DMS153 treated with DMSO at 0.1 percent for 48 hours (cell line): ENCODE measurements around the gene CPHXL.

Experiments used
- DNase-seq: peaks from one replicate; lab custom pipeline; 2025; ENCODE audit not compliant: unreplicated experiment; lab: John Stamatoyannopoulos, UW

CPHXL gene

DNA sequence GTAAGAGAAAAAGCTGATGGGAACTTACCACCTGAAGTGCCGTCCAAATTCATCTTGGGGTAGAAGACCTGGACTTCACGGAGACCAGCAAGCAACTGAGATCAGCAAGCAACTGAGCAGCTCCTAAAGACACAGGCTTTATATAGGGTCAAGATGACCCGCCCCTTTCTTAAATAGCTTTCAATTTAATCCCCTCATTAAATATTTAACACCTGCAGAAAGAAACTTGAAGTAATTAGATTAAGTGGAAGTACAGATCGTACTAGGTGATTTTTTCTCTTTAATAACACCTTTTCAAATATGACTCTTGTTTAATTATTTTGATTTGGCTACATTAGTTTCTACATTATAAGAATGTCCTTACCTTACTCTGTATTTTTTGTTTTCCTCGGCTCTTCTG is at the start of gene CPHXL:
TSS of gene CPHXL (minus strand) at position 101 of the 400 bp plus-strand sequence. CDS start at position 53, 48 bp downstream.
- DNase-seq: no peak

DNA sequence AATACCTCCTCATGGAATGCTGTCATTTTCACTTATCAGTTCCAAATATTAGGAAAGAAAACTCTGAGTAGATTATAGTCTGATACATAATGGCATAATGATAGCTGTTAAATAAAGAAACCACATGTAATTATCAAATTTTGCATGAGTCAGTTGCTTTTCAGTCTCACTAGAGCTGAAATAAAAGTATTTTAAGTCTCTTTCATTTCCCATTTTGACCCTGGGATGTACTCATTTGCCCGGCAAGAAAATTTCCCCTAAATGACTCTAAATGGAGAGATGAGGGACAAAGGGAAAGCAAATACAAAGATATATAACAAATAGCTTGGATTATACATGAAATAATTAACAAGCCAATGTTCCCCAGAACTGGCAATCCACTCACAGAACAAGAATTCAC is 47.9 kb upstream of the CPHXL start:
- DNase-seq: no peak

DNA sequence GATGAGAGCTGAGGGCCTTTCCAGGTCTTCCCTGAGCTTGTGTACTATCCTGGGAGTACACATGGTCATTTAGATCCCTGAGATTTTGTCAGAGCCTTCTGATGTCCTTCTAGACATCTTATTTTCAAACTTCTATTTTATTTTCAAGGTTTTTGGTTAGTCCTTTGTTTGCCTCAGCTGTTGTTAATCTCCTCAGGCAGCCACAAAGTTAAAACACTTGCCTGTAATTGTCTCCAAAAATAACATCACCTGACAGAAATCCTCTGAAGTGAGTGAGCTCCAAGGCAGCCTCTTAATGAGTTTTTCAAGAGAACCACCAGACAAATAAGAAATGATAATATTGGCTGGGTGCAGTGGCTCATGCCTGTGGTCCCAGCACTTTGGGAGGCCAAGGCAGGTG is 43.8 kb upstream of the CPHXL start:
- DNase-seq: no peak

- DNase-seq: peak; percentile 83
Observed at GRCh38 chr16:75764154-75764768, 38.0 kb upstream of the CPHXL start.

DNA sequence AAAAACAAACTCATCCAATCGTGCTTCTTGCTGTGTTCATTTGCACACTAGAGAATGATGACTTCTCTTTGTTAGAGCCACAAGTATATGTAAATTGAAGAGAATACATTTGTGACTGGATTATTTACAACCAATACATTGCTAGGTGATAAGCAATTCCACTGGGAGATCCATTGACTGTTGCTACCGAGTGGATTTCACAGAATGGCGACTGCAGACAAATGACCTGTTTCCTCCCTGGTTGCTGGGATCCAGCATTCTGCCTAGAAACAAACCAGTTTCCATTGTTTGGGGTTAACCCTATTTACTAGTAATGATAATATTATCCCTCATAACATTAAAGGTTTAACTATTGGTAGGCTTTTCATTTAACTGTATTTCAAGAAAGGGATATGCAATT is 36.9 kb upstream of the CPHXL start:
- no peak for DNase-seq

DNA sequence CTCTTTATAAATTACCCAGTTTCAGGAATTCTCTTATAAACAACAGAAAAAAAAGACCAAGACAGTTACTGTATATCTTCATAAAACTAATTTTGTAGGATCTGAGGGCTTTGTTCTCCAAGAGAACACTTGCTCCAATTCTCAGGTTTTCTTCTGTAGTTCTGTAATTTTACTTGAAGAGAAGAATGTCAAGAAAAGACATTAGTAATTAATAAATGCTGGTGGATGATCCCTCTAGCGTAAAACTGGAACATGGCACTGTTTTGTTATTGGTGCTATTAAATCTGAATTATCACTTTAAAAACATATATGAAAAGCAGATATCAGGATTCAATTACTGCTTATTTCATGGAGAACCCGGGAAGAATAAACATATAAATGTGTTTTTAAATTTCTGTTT is 36.5 kb upstream of the CPHXL start:
- DNase-seq: no peak

DNA sequence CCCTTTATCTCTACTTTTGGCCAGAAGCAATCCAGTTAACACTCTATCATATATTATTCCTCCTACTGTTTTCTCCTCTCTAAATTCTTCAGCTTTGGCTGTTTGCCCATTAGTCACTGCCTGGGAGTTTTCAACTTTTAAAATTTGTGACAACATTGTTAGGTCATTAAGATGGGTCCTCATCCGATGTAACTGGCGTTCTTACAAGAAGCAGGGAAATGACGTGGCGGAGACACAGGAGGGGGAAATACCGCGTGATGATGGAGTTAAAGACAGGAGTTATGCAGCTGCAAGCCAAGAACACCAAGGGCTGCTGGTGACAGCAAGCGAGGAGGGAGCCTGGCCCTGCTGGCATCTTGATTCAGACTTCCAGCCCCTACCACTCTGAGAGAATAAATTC is 34.8 kb upstream of the CPHXL start:
- no peak for DNase-seq

GRCh38 chr16:75760018-75760519 is 33.8 kb upstream of the CPHXL start:
- DNase-seq: no peak

GRCh38 chr16:75758215-75758614 is 31.9 kb upstream of the CPHXL start:
- DNase-seq: no peak

DNA sequence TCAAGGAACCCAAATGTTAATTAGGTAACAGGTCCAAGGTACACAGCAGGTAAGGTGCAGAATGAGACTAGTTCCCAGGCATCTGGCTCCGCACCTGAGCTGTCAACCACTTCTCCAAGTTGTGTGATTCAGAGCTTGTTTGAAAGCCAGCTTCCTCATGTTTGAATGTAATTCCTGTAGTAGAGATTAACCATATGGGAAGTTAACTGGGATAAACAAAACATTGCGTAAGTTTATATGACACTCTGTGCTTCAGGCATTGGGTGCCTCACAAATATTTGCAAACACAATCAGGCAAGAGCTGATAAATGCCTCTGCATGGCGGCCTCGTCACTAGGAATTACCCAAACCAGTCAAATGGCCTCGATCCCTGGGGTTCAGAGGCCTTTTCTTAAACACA is 27.9 kb upstream of the CPHXL start:
- no peak for DNase-seq

DNA sequence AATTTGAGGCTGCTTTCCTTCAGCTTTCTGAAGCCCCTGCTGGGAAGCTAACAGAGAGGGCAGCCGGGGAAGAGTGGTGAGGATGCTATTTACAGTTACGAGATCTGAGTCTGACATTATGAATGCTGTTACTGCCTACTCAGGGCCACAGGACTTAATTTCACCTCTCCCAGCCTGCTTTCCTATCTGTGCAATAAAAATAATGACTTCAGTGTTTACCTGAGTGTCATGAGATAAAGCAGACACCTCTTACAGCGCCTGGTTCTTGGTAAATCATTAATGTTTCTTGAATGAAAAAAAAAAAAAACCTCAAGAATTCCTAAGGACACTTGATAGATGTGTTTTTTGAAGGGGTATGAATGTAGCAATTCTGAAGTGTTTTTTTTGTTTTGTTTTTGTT is 24.2 kb upstream of the CPHXL start:
- DNase-seq: no peak

DNA sequence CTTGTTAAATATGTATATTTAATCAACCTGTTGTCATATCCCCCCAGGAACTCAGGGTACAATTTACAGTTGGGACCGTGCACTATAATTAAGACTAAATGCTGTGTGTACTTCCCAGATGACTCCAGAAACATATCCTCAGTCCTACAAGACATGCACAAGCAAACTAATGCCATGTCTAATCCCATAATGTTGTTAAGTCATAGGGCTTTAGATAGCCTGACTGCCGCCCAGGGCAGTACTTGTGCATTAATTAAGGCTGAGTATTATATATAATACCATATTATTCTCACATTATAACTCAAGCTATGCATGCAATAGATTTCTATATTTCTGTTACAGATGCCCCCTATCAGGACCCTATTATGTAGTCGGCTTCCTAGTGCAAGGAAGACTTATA is 20.1 kb upstream of the CPHXL start:
- no peak for DNase-seq

GRCh38 chr16:75745823-75746222 is 19.5 kb upstream of the CPHXL start:
- DNase-seq: no peak

DNA sequence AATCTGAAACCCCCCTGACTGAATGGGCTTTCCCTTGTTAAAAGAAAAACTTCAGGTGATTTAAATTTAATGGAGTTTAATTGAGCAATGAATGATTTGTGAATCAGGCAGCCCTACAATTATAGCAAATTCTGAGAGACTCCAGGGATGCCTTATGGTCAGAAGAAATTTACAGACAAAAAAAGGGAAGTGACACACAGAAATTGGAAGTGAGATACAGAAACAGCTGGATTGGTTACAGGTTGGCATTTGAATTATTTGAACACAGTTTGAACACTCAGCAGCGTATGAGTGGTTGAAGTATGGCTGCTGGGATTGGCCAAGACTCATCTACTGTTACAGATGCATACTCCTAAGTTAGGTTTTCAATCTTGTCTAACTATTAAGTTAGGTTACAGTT is 19.0 kb upstream of the CPHXL start:
- DNase-seq: no peak

GRCh38 chr16:75742424-75743047 is 16.2 kb upstream of the CPHXL start:
- DNase-seq: no peak

DNA sequence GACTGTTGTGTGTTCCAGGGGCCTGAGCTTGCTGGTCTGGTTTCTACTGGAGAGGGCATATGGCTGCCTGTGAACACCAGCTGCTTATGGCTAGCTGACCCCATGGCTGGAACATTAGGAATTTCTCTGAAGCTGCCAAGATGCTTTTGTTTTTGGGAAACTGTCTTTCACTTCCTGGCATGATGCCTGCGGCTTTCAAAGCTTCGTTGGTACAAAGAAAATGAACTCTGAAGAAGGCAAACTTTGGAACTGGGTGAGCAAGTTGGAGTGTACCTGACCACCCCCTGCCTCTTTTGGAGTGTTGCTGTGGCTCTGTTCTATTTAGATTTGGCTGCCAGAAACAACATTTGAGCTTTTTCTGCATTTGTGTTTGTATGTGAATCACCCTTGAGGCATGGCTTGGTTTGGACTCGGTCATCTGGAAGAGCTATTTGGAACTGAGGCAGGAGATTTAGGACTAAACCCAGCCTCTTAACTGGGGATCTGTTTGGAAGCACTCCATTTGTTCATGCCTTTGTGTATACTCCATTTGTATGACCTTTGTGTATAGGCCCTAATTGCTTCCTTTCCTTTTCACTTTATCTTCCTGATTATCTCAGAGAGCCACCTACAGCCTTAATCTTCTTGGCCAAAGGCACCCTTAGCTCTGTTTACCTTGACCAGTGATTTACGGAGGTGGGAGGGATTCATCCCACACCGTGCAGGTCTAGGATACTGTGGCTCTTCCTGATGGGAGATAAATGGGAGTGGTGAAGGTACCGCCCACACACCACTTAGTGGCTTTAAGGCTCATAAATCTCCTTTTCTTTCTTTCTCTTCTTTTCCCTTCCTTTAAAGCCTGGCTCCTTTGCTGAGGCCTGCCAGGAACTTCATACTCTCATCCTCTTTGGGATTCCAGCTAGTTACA is 7.3 kb upstream of the CPHXL start:
- peak; percentile 48 for DNase-seq

DNA sequence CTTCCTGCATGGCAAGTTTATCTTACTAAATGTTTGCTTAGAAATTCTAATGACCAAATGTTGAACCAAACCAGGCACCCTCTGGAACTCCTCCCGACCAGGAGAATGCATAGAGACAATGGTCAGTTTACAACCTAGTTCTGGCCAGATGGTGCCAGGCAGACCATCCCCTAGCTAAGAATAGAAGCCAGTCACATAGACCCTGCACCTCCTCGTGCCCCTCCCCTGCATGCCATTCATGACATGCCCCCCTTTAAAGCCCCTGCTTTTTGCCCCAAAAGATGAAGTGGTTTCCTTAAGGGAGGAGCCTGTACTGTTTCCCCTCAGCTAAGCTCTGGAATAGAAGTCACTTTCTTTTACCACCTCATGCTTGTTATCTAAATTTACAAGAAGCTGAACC is 6.6 kb upstream of the CPHXL start:
- DNase-seq: no peak

GRCh38 chr16:75727221-75727620 is 931 bp upstream of the CPHXL start:
- no peak for DNase-seq

DNA sequence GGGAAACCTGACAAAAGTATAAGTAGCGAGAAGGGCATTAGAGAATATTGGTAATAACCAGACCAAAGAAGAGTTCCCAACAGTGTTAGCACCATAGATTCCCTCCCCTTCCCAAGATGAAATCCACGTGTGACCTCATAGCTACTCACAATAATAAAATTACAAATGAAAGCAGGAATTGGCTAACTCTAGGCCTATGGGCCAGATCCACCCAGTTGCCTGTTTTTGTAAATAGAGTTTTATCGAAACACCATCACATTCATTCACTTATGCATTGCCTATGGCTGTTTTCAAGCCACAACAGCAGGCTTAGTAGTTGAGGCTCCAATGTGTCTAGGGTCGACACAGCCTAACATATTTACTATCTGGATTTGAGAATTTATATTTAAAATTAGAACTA is 7.8 kb downstream of the CPHXL start:
- no peak for DNase-seq

- DNase-seq: no peak
Observed at GRCh38 chr16:75714661-75715060, 11.6 kb downstream of the CPHXL start.

DNA sequence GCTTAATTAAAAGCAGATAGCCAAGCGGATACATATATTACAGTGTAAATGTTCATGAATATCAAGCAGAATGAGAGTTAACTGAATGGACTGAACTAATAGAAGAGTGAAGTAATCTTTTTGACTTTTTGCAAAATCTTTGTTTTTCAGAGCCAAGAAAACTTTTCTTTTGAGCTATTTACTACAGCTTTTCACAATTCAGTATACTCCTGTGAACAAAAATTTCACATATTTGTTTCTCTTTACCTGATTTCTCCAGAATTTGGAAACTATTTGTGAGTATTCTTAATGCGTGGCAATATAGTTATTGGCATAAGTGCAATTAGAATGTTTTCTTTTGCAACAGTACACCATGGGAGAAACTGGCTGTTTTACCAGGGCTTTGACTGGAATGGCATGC is 15.9 kb downstream of the CPHXL start:
- DNase-seq: no peak

- DNase-seq: no peak
Observed at GRCh38 chr16:75703306-75703705, 23.0 kb downstream of the CPHXL start.
